HG02870 (cell line): ENCODE results near the gene FLT1.

ENCODE experiments used
- ATAC-seq: cut with Tn5 transposase; IDR thresholded peaks from one replicate; pipeline ENCODE4 v1.9.1; 2021; ENCODE audit warnings: mild to moderate bottlenecking, moderate library complexity; ENCODE audit not compliant: unreplicated experiment

FLT1 gene

DNA sequence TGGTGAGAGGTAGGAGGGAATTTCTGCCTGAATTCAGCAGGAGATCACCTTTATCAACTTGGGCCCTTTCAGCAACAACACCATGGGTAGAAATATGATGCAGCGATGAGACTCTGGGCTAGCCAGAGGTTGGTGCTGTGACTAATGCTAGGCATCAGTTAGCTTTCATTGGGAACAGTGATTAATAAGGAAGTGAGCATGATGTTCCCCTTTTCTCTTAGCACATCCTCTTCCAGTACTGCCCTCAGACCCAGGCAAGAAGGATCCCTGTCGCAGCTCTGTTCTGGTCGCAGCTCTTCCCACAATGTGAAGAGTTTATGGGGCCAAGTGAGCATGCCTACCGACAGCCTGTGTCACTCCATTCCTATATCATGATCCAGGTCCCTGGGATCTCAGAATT lies 100.5 kb downstream of the FLT1 start:
- no peak for ATAC-seq

- no peak for ATAC-seq
Measured at GRCh38 chr13:28392896-28393505, 101.9 kb downstream of the FLT1 start.

DNA sequence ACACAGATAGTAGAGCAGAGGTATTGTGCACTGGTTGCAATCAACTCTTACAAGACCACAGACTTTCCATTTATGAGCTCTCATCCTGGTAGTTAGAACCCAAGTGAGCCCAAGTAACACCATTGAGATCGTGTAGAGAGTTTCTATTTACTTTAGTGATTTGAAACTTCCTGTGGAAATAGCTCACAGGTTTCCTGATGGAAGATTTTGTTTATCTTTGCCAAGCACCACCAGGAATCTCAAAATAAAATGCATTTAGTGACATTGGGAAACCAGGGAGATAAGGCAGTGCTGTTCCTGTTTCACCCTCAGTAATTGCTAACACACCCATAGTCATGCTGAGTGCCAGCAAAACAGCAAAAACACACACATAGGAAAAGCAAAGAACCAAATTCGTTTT lies 102.5 kb downstream of the FLT1 start:
- ATAC-seq = no peak

GRCh38 chr13:28387740-28388501 lies 107.0 kb downstream of the FLT1 start:
- ATAC-seq = no peak

- ATAC-seq = no peak
Measured at GRCh38 chr13:28385362-28385761, 109.6 kb downstream of the FLT1 start.

GRCh38 chr13:28384789-28385188 lies 110.1 kb downstream of the FLT1 start:
- ATAC-seq = no peak

DNA sequence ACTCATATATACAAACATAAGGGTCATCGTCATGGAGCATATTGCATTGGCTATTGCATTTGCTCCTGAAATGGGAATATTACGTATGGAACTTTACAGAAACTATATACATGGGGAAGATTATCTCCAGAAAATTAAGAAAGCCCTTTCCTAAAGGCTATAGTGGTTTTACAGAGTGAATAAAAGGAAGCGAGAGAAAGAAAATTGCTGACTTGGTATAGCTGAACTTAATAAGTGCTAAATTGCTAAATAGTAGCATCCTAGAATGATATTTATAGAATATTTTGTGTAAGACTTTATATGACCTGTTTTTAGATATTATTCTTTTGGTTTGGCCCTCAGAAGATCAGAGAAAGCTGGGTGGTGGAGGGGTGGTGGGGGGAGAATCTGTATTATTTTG lies 114.6 kb downstream of the FLT1 start:
- no peak for ATAC-seq

- ATAC-seq = no peak
Measured at GRCh38 chr13:28379371-28380083, 115.4 kb downstream of the FLT1 start.

DNA sequence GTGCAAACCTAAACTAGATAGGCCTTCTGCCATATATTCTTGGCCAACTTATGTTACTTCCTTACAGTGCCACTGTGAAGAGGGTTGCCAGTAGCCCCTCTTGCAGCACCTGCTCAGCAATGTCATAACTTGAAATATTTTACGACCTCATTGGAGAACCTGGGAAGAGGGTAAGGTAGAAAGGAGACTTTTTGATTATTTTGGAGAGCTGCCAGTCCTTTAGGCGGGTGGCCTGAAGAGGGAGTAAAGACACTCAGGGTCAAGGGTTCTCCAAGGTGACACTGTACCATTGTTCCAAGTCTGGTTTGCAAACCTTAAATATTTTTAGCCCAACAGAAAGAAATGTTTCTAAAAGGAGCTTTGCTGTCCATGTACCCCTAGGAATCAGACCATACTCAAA lies 118.3 kb downstream of the FLT1 start:
- ATAC-seq = no peak

DNA sequence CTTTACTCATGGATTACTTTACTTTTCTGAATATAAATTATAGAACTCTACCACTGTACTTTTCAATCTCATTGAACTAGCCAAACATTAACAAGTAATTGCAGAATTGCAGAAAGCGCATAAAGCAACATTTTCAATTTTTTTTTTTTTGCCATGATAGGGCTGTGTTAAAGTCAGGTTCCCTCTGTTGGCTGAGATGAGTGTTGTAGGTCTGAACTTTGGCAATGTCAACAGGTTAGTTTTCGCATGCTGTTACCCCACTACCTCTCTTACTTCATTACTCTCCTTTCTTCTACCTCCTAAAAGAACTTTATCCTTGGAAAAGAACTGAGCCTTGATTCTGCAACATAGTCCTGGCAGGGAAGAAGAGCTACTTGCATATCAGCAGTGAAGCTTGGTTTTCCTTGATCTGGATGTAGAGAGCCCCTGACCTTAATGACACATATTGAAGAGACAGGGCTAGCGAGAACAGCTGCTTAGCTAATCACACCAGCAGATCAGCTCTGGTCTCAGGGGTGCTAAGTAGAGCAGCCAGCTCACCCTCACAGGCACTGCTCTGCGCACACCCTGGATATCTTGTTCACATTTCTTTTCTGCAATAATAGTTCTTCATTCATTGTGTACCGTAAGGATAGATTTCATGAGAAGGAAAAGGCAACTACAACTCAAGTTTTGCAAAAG lies 119.5 kb downstream of the FLT1 start:
- no peak for ATAC-seq

DNA sequence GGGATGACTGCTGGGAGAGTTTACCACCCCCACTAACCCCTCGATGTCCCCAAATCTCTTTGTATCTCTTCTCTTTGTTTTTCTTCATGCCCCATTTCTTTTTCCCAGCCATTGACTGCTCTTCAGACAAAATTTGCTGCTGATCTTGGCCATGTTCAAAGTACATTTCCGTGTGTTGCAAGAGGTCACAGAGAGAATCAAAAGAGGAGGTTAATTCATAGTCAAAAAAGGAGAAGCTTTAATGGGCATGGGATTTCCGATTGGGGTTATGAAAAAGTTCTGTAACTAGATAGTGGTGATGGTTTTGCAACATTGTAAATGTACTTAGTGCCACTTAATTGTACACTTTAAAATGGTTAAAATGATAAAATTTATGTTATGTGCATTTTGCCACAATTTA lies 121.1 kb downstream of the FLT1 start:
- ATAC-seq = no peak

DNA sequence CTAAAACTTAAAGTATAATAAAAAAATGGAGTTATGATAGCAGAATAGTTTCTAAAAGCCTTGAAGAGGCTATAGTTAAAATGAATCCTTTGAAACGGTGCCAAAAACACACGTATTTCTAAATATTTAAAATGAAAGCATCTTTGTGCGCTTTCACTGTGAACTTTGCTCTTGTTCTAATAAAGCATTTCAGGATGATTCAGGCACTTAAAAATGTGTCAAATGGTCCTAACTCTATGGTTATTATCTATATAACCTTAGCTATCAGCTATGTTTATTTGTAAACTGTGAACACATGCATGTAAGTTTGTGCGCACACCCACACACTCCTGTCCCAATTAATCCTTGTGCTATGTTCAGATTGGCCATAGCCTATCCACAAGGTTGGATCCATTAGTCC lies 124.5 kb downstream of the FLT1 start:
- no peak for ATAC-seq

- ATAC-seq = no peak
Measured at GRCh38 chr13:28358708-28359107, 136.2 kb downstream of the FLT1 start.

- no peak for ATAC-seq
Measured at GRCh38 chr13:28357911-28358433, 137.0 kb downstream of the FLT1 start.

GRCh38 chr13:28357247-28357825 lies 137.6 kb downstream of the FLT1 start:
- no peak for ATAC-seq

DNA sequence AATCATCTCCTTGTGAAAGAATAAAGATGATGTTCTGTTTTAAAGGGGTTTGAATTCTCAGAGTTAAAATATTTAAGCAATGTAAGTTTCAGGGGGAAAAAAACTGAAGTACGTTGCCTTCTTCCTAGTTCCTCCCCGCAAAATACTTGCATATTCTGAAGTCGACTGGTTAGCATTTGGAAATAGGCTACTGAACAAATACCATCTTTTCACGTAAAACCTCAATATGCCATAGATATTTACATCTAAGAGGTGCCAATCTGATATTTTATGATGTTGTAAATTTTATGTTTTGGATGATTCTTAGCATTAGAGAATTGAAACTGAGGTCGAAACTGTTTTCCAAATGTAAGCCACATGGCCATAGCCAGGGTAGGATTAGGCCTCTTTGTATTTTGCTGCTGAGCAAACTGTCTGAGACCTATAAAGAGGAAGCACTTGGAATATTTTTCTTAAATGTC lies 138.3 kb downstream of the FLT1 start:
- ATAC-seq = no peak

DNA sequence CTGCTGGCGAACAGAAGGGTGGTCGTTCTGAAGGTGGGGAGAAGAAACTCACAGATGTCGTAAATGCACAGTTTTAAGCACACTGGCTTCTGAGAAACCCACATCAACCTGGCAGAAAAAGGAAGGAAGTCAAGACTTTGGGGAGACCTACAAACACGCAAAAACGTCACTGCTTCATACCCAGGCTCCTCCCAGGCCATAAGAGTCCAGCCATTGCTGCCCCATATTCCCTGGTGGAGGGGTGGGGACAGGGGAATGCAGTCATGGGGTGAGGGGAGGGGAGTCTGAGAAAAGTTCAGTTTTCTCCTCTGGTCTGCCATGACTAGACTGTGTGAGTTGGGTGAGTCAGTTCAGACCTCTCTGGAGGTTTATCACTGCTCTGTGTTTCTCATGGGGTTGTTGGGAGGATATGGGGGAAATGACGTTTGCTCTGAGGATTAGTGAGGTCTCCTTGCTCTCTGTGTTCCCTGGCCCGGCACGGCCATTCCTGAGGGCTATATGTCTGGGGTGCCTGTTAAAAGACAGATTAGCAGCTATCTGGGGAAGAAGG lies 139.0 kb downstream of the FLT1 start:
- ATAC-seq = no peak

- no peak for ATAC-seq
Measured at GRCh38 chr13:28355046-28355821, 139.7 kb downstream of the FLT1 start.

- ATAC-seq = no peak
Measured at GRCh38 chr13:28353679-28354078, 141.2 kb downstream of the FLT1 start.
